Activated gamma-delta T cell treated with Interleukin-2 at 50 U/mL for 16 hours (primary cell): ENCODE measurements around the gene SNRPD2.

Experiments used
- DNase-seq: peaks from one replicate; pipeline ENCODE4 v3.0.0-alpha.2; 2020

Gene SNRPD2

DNA sequence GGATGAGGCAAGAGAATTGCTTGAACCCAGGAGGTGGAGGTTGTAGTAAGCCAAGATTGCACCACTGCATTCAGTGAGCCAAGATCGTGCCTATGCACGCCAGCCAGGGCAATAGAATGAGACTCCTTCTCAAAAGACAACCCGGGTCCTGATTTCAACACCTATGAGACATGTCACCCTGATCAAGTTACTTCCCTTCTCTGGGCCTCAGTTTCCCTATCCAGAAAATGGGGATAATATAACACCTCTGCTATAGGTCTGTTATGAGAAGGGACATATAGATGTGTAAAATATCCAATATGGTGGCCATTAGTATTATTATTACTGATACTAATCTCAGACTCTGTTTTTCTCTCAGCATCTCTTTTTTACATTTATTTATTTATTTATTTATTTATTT, 36.7 kb downstream of the SNRPD2 start:
- no peak for DNase-seq

- no peak for DNase-seq
Observed at GRCh38 chr19:45653634-45654033, 38.1 kb downstream of the SNRPD2 start.

DNA sequence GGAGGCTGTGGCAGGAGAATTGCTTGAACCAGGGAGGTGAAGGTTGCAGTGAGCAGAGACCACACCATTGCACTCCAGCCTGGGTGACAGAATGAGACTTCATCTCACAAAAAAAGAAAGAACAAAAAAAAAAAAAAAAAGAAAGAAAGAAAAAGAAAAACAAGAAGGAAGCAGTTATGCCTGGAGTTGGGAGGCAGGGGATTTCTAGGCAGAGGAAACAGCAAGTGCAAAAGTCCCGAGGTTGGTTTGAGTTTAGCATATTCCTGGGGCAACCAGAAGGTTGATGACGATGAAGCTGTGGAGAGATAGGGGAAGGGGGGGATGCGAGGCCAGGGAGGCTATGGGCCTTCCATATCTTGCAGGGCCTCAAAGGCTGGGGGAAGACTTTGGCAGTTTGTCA, 41.0 kb downstream of the SNRPD2 start:
- DNase-seq = no peak

GRCh38 chr19:45646345-45646698, 45.4 kb downstream of the SNRPD2 start:
- DNase-seq = no peak

GRCh38 chr19:45645631-45646344, 46.0 kb downstream of the SNRPD2 start:
- peak; percentile 62 for DNase-seq

DNA sequence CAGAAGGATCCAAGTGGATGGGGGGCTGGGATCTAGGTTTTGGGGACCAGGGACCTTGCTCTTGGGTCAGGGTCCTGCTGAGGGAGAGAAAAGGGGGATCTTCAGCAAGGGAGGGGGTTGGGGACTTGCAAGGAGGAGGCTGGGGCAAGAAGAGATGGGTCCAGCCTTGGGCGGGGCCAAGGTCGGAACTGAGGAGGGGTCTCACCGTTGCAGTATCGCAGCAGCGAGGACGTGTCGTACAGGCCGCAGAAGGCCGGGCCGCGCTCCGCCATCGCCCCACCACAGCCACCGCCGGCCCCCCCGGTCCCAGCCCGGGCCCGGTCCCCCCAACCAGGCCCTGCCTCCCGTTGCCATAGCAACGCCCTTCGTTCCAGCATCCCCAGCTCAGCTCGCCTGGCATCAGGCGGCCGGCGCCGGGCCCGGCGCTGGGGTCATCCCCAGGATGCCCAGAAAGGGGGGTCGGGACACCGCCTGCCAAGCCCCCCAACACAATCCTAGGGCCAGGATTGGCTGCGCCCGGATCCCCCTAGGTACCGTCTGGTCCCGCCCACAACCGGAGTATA, 46.6 kb downstream of the SNRPD2 start:
- no peak for DNase-seq

GRCh38 chr19:45643927-45644771, 47.6 kb downstream of the SNRPD2 start:
- no peak for DNase-seq

GRCh38 chr19:45643024-45643926, 48.5 kb downstream of the SNRPD2 start:
- DNase-seq = peak; percentile 89

GRCh38 chr19:45641274-45642105, 50.3 kb downstream of the SNRPD2 start:
- DNase-seq = peak; percentile 47

GRCh38 chr19:45640849-45641273, 50.9 kb downstream of the SNRPD2 start:
- peak; percentile 7 for DNase-seq

DNA sequence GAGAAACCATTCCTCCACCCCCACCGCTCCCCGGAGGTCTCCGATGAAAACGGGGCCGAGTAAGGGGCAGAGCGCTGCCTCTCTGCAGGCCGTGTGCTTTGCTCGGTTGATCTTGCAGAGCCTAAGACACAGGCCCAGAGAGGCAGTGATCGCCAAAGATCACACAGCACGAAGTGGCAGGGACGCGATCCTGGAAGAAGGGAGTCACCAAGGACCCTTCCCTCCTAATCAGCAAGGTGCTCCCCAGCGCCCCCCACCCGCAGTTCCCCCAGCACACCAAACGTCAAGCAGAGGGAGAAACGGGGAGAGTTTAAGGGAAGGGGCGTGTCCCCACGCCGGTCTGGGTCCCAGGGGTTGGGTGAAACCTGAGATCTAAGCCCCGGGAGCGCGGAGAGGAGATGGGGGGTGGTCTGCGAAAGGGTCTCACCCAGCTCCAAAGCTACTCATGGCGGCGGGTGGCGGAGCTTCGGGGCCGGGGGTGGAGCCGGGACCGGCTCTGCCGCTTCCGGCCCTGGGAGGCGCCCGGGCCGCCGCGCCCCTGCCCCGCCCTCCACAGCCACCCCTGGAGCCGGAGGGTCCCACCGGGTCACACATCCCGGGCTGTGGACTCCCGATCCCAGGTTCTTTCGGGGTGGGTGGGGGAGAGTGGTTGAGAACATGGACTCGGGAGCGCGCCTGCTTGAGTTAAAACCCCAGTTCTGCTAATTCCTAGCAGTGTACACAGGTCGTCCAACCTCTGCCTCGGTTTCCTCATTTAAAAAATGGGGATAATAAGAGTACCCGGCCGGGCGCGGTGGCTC, 52.6 kb downstream of the SNRPD2 start, which contains the start of gene EML2:
Gene EML2, minus strand, starts transcription at position 468 of the 800 bp plus-strand sequence. Its CDS starts 21 bp downstream, at position 447.
- DNase-seq = peak; percentile 36

DNA sequence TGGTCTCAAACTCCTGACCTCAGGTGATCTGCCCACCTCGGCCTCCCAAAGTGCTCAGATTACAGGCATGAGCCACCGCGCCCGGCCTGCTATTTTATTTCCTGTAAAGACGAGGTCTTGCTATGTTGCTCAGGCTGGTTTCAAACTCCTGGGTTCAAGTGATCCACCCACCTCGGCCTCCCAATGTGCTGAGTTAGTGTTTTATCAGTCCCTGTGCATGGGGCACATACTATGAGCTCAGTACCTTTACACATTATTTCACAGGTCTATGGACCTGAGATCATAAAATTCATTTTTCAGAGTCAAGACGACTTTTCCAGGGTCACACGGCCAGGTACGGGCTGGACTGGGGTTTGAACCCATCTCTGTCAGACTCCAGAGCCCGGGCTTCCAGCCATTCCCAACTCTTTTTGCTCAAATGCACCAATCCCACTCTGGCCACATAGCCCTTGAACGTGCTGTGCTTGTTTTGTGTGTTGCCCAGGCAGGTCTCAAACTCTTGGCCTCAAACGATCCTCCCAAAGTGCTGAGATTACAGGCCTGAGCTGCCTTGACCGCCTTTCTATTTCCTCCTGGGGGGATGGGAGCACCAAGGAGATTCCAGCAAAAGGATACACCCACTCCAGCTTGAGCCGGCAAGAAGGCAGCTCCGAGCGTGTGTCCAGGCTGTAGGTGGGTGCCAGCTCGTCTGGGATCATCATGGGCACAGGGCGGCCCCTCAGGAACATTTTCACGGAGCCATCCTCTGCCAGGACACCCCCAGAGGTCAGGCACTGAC, 53.7 kb downstream of the SNRPD2 start:
- DNase-seq = no peak
